Testis (tissue), 5 donors: ENCODE results near the gene NHSL1. TPM values are rescaled to one million over a fixed set of nuclear protein-coding genes. Genes with fewer than 3 reads are reported as not detected.

Experiments used
- DNase-seq: peaks from one replicate; pipeline ENCODE4 v3.0.0-alpha.2; 2019
- H3K27ac ChIP-seq, 2 donors: fragments of 200-600 bp; sonication (generic); one replicate each; pipeline ENCODE4 v1.5.1; 2019
- H3K27me3 ChIP-seq: fragments of 200-600 bp; sonication (generic); one replicate; pipeline ENCODE4 v1.5.1; 2019
- H3K36me3 ChIP-seq: fragments of 200-600 bp; sonication (generic); one replicate; pipeline ENCODE4 v1.5.1; 2017; ENCODE audit warnings: low read depth; ENCODE audit errors: missing control alignments
- H3K4me1 ChIP-seq: fragments of 200-600 bp; sonication (generic); one replicate; pipeline ENCODE4 v1.5.1; 2019
- H3K4me3 ChIP-seq, 2 donors: fragments of 200-600 bp; sonication (generic); one replicate each; pipeline ENCODE4 v1.5.1; 2017 to 2019
- H3K9me3 ChIP-seq: fragments of 200-600 bp; sonication (generic); one replicate; pipeline ENCODE4 v1.5.1; 2017
- POLR2A ChIP-seq: fragments of 450-650 bp; IDR thresholded peaks from one replicate; pipeline ENCODE4 v1.6.1; 2017; ENCODE audit warnings: antibody characterized with exemption, mild to moderate bottlenecking, moderate library complexity
- WGBS, 2 donors: methylation state at CpG; one replicate each; pipeline ENCODE4 v1.1.5; 2018; 5-methylcytosine and 5-hydroxymethylcytosine counted together
- intact Hi-C: fragments of 100-400 bp; cut with DNase I; formaldehyde crosslinking; loops from one replicate; pipeline ENCODE4 v1.15.1; 2023; ENCODE audit warnings: low total_unique reads
- long read RNA-seq, 2 donors: transcript quantifications; one replicate each; lab custom pipeline, GENCODE V29; 2026
- polyA plus RNA-seq: library from polyadenylated mRNA; stranded (reverse); fragments of 350-450 nt; fragmentation: Illumina TruSeq; extraction: RNeasy Lipid Tissue Mini Kit (QIAGEN cat#74804); gene quantifications from one replicate; pipeline ENCODE4 v1.2.3, GENCODE V29; 2014; ENCODE audit warnings: low read depth, low replicate concordance; ENCODE audit not compliant: insufficient read depth
- total RNA-seq, 2 donors: library from RNA; depleted of rRNA; stranded (reverse); fragments of >200 nt; gene quantifications; one replicate each; pipeline ENCODE4 v1.2.3, GENCODE V29; 2016
- TF ChIP-seq, protein P1 (sequence below), 3 experiments: fragments of 450-650 bp in 2 of 3; fragments of 200-600 bp in 1 of 3; sonication (generic) in 1 of 3; IDR thresholded peaks; one replicate each; pipeline ENCODE4 v1.5.1; 2016 to 2019; ENCODE audit warnings: antibody characterized with exemption in 3 of 3, mild to moderate bottlenecking in 2 of 3, moderate library complexity in 1 of 3

NHSL1 gene, protein sequence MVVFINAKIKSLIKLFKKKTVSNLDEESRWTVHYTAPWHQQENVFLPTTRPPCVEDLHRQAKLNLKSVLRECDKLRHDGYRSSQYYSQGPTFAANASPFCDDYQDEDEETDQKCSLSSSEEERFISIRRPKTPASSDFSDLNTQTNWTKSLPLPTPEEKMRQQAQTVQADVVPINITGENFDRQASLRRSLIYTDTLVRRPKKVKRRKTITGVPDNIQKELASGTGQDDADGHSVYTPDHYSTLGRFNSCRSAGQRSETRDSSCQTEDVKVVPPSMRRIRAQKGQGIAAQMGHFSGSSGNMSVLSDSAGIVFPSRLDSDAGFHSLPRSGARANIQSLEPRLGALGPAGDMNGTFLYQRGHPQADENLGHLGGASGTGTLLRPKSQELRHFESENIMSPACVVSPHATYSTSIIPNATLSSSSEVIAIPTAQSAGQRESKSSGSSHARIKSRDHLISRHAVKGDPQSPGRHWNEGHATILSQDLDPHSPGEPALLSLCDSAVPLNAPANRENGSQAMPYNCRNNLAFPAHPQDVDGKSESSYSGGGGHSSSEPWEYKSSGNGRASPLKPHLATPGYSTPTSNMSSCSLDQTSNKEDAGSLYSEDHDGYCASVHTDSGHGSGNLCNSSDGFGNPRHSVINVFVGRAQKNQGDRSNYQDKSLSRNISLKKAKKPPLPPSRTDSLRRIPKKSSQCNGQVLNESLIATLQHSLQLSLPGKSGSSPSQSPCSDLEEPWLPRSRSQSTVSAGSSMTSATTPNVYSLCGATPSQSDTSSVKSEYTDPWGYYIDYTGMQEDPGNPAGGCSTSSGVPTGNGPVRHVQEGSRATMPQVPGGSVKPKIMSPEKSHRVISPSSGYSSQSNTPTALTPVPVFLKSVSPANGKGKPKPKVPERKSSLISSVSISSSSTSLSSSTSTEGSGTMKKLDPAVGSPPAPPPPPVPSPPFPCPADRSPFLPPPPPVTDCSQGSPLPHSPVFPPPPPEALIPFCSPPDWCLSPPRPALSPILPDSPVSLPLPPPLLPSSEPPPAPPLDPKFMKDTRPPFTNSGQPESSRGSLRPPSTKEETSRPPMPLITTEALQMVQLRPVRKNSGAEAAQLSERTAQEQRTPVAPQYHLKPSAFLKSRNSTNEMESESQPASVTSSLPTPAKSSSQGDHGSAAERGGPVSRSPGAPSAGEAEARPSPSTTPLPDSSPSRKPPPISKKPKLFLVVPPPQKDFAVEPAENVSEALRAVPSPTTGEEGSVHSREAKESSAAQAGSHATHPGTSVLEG (N-terminal part only)
- total RNA-seq (1 to 10 TPM; 2.5 to 2.6 TPM), polyA plus RNA-seq (2.7 TPM)
- long read RNA-seq, donor 1: 0 reads
- long read RNA-seq, donor 2, partial matches to known transcripts: 0 of 1 reads
- long read RNA-seq, donor 2, other reads (novel, unspliced or antisense): 0 of 1 reads

DNA sequence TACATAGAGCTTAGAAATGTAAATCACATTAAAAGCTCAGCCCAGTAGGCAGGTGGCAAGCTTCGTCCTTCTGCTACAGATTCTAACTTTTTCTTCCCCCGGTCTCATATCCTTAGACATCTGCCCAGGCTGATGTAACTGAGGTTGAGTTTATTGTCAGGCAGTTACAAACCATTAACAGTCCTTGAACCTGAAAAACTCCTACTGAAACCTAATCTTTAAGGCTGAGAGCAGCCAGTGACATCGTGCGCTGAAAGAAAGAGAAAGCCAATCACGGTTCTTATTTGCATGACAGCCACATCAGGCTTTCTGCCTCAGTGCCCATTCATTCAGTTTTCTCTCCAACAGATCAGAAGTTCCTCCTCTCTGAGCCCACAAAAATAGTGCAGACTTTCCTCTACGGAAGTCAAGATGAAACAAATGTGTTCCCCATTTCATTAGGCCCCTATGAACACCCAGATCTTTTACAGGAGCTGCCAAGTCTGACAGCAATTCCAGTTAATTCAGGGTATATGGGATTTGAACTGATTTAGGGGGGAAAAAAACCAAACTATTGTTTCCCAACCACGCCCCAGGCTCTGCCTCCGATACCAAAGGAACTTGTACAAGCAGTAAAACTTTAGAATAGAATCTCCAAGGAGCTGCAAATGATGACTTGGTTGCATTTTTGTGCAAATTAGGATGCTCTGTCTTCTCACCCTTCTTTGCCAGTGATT, at the start of gene NHSL1:
TSS of gene NHSL1 (minus strand) at position 192 of the 716 bp plus-strand sequence. CDS start 204 bp downstream, outside the sequence.
- Histone ChIP-seq H3K27me3 (no peaks in the 10 kb centered on the region), H3K36me3 (no peaks in the 10 kb centered on the region), H3K4me3 (no peak within 1 kb of the TSS), H3K9me3 (no peaks in the 10 kb centered on the region), H3K27ac (no peak within 1 kb of the TSS), H3K4me1 (no peaks in the 10 kb centered on the region)
- TF ChIP-seq, protein P1, sequence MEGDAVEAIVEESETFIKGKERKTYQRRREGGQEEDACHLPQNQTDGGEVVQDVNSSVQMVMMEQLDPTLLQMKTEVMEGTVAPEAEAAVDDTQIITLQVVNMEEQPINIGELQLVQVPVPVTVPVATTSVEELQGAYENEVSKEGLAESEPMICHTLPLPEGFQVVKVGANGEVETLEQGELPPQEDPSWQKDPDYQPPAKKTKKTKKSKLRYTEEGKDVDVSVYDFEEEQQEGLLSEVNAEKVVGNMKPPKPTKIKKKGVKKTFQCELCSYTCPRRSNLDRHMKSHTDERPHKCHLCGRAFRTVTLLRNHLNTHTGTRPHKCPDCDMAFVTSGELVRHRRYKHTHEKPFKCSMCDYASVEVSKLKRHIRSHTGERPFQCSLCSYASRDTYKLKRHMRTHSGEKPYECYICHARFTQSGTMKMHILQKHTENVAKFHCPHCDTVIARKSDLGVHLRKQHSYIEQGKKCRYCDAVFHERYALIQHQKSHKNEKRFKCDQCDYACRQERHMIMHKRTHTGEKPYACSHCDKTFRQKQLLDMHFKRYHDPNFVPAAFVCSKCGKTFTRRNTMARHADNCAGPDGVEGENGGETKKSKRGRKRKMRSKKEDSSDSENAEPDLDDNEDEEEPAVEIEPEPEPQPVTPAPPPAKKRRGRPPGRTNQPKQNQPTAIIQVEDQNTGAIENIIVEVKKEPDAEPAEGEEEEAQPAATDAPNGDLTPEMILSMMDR (IDR thresholded peaks at IDR 0.05): no peak
- TF ChIP-seq POLR2A: no peak
- intact Hi-C loops: no loop called here
- 58 to 75% methylated on average over 8 of the region's 8 CpGs for WGBS, 2 donors
- DNase-seq: no peak

DNA sequence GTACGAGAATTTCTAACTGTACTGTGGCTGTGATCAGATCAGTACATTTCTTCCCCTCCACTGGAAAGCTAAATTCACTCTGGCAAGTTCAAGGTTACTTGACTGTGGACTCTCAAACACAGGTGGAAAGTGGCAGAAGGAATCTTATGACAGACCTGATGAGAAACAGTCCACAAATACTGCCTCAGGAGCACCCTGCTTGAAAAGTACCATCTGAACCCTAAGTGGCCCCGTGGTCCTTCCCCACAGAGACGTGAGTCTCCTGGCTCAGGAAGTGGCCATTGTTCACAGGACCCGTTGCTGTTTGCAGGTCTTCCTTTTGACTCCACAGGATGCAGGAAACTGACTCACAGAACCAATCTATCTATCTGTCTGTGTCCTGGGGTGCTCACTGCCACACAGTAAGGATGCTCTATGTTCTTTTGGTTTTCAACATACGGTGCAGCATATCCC, 47.5 kb upstream of the NHSL1 start:
- Histone ChIP-seq H3K36me3 (no peaks in the 10 kb centered on the region), H3K4me3 (no peak overlapping the region), H3K27me3 (no peaks in the 10 kb centered on the region), H3K9me3 (no peaks in the 10 kb centered on the region), H3K27ac (no peak overlapping the region), H3K4me1 (no peaks in the 10 kb centered on the region)
- WGBS, 2 donors: 68 to 75% methylated on average over 5 of the region's 5 CpGs
- no peak for DNase-seq
- intact Hi-C loops: no loop called here
- TF ChIP-seq, protein P1 (IDR thresholded peaks at IDR 0.05): no peak
- TF ChIP-seq POLR2A: no peak

DNA sequence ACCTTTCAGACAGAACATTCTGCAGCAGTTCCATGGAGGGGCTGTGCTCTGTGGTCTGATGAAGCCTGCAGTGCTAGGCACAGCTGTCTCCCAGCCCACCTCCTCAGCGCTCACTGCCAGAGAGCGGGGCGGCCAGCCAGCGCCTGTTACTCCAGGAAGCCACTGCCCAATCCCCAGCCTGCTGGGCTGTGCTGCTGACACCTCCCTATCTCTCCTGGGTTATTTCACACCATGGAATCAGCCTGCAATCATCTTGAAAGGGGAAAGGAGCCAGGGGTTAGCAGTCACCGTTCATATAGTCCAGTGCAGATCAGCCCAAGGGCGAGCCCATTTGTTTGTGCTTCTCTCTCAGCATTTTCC, 46.3 kb upstream of the NHSL1 start:
- DNase-seq: peak; percentile 16
- H3K4me1 ChIP-seq: no peaks in the 10 kb centered on the region
- TF ChIP-seq POLR2A: no peak
- TF ChIP-seq, protein P1 (IDR thresholded peaks at IDR 0.05): no peak
- no peaks in the 10 kb centered on the region for H3K9me3 ChIP-seq
- 35 to 51% methylated on average over 5 to 6 of the region's 6 CpGs for WGBS, 2 donors
- no peaks in the 10 kb centered on the region for H3K27me3 ChIP-seq
- H3K4me3 ChIP-seq: no peak overlapping the region
- no peak overlapping the region for H3K27ac ChIP-seq
- intact Hi-C loops: no loop called here
- no peaks in the 10 kb centered on the region for H3K36me3 ChIP-seq

DNA sequence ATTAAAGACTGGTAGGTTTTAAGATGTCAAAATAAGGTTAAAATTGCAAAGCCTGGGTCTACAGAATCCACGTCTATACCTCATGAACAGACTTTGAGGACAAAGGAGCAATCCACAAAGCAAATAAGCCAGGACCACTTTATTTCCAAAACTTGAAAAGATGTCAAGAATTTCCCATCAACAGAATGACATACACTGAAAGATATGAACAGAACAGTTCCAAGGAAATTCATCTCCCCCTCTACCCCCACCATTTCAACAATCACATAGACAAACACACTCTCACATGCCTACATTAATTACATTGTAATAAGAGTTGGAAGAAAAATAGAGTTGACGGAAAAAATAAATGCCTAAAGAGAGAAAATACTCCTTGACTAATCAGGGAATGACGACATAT, 45.2 kb upstream of the NHSL1 start:
- no peak for DNase-seq
- Histone ChIP-seq H3K27ac (no peak overlapping the region), H3K4me3 (no peak overlapping the region), H3K9me3 (no peaks in the 10 kb centered on the region), H3K4me1 (no peaks in the 10 kb centered on the region), H3K36me3 (no peaks in the 10 kb centered on the region), H3K27me3 (no peaks in the 10 kb centered on the region)
- 78 to 90% methylated on average over 3 of the region's 3 CpGs for WGBS, 2 donors
- intact Hi-C loops: no loop called here
- TF ChIP-seq, protein P1 (IDR thresholded peaks at IDR 0.05): no peak
- no peak for TF ChIP-seq POLR2A
